GM19023 (cell line): ENCODE measurements around the gene GRM8.

Experiments used
- ATAC-seq: cut with Tn5 transposase; IDR thresholded peaks from one replicate; pipeline ENCODE4 v1.9.1; 2021; ENCODE audit warnings: mild to moderate bottlenecking, moderate library complexity; ENCODE audit not compliant: unreplicated experiment

Gene GRM8

GRCh38 chr7:127151379-127151778, 101.4 kb downstream of the GRM8 start:
- no peak for ATAC-seq

- ATAC-seq: no peak
Measured at GRCh38 chr7:127150543-127150942, 102.2 kb downstream of the GRM8 start.

DNA sequence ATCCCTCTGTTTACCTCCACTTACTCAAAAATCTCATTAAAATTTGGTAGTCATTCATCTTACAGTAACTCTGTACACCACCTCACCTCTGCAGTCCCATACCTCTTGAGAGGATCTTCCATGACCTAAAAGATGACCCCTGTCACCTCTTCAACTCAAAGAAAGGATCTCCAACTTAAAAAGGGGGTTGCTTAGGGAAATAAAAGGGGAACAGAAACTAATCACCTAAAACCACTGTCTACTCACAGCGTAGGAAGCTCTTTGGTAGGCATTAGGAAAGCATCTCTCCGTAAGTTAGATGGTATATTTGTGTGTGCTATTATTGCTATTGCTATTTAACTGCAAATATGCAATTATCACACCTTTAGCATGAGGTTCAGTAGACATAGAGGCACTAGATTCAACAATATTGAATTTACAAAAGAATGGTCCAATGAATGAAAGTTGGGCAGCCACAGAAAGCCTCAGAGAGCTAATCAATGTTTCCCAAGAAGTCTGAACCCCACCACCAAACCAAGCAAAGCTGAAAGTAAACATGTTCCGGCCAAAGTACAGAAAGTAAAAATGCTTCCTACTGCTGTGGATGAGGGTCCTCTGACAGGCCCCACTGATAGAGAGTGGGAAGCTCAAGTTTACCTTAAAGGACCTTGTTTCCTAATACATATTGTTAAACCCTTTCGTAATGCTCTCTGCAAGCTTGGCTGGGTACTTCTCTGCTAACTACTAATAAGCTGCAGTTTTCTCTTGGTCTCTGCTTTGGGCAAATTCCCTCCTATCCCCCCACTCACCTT, 105.8 kb downstream of the GRM8 start:
- no peak for ATAC-seq

- no peak for ATAC-seq
Measured at GRCh38 chr7:127137146-127137545, 115.6 kb downstream of the GRM8 start.

- no peak for ATAC-seq
Measured at GRCh38 chr7:127135871-127136485, 116.8 kb downstream of the GRM8 start.

DNA sequence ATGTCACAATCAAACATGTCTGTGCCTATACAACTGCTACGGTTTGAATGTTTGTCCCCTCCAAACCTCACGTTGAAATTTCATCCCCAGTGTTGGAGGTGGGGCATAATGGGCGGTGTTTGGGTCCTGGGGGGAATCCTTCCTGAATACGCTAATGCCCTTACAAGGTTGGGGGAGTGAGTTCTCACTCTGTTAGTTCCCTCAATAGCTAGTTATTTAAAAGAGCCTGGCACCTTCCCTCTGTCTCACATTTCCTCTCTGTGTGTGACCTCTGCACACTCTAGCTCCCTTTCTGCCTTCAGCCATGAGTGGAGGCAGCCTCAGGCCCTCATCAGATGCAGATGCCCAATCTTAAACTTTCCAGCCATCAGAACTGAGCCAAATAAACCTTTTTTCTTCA, 129.5 kb downstream of the GRM8 start:
- no peak for ATAC-seq

- ATAC-seq: no peak
Measured at GRCh38 chr7:127119517-127119916, 133.2 kb downstream of the GRM8 start.

- no peak for ATAC-seq
Measured at GRCh38 chr7:127114742-127115265, 137.9 kb downstream of the GRM8 start.

GRCh38 chr7:127107601-127108007, 145.1 kb downstream of the GRM8 start:
- peak; percentile 81 for ATAC-seq

GRCh38 chr7:127093340-127093739, 159.4 kb downstream of the GRM8 start:
- no peak for ATAC-seq

DNA sequence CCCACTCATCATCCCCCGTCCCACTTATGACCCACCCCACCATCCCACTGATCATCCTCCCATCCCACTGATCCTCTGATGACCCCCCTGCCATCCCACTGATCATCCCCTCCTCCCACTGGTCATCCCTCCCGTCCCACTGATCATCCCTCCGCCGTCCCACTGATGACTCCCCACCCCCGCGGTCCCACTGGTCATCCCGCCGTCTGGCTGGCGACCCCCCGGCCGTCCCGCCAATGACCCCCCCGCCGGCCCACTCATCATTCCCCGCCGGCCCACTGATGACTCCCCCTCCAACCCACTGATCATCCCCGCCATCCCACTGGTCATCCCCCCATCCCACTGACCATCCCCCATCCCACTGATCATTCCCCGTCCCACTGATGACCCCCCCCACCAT, 161.1 kb downstream of the GRM8 start:
- ATAC-seq: no peak

DNA sequence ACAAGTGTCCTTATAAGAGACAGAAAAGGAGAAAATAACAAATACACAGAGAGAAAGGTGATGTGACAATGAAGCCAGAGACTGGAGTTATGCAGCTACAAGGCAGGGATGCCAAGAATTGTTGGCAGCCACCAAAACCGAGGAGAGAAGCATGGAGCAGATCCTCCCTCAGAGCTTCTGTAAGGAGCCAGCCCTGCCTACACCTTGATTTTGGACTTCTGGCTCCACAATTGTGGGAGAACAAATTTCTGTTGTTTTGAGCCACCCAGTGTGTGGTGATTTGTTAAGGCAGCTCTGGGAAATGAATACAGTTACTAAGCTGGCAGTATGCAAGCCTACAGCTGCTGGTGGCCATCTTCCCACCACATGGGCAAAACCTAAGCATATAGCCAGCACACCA, 163.6 kb downstream of the GRM8 start:
- no peak for ATAC-seq

GRCh38 chr7:127081539-127081938, 171.2 kb downstream of the GRM8 start:
- no peak for ATAC-seq

DNA sequence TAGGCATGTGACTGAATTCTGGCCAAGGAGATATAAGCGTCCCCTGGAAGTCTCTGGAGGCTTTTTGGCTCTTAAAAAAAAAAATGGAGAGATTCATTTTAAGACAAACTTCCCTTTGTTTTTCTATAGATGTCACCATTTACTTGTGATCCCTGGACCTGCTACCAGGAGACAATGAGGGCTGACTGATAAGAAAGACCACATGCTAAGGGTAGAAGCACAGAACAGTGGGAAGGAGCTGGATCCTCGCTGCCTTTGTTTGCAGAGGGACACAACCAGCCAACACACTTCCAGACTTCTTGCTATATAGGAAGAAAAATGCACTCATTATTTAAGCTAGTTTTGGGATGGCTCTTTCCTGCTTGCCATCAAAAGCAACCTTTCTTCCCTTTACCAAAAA, 172.2 kb downstream of the GRM8 start:
- ATAC-seq: no peak

DNA sequence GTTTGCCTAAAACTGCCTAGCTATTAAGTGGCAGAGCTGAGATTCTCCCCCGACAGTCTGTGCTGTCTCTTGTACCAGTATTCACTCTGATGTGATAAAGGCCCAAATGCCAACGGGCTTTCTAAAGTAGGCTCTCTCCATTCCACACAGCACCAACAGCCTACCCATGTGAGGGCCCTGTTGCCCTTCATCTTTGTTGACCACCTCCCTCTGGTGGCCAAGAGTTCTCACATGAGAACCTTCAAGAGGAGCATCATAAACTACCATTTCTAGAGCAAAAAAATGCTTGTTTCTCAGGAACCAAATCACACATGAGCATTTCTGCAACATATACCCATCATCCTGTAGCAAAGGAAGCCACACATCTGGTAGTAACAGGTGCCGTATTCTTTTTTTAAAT, 185.8 kb downstream of the GRM8 start:
- no peak for ATAC-seq

GRCh38 chr7:127059475-127059874, 193.3 kb downstream of the GRM8 start:
- no peak for ATAC-seq

- no peak for ATAC-seq
Measured at GRCh38 chr7:127057918-127058317, 194.8 kb downstream of the GRM8 start.

GRCh38 chr7:127056202-127056601, 196.5 kb downstream of the GRM8 start:
- ATAC-seq: no peak

DNA sequence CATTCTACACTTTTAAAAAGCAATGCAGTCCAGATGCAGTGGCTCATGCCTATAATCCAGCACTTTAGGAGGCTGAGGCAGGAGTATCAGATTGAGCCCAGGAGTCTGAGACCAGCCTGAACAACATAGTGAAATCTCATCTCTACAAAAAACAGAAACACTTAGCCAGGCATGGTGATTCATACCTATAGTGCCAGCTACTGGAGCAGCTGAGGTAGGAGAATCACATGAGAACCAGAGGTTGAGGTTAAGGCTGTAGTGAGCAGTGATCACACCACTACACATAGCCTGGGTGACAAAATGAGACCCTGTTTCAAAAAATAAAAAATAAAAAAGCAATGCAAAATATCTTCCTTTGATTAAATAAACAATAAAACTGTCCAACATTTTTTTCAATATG, 205.2 kb downstream of the GRM8 start:
- ATAC-seq: no peak

DNA sequence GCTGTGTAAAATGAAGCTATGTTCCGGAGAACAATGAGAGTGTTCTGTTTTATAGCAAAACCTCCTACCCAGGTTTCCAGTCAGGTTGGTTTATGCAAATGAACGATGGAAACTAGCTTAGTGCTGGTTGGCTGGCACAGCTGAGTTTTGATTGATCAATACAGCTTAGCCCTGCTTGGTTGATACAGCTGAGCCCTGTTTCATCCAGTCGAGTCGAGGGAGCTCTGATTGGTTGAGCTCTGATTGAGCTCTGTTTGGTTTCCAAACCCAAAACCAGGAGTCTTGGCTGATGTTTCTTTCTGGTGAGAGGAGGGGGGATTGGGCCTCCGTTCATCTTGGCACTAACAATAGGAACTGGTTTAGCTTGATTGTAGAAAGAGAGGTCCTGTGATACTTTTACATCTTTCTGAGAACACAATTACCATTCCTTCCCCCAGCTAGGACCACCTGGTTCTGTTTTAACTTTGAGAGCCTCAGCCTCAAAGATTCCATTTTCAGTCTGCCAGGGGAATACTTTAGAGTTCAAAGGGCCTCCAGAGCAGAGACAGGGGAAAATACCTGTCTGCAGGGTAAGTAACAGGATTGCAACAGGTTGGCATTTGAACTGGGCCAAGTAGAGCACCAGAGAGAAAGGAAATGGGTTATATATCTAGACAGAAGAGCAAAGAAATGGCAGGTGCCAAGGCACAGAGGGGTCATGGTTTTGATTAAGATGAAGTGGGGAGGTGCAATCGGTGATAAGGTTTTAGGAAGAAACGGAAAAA, 210.9 kb downstream of the GRM8 start:
- no peak for ATAC-seq

GRCh38 chr7:127040042-127040441, 212.7 kb downstream of the GRM8 start:
- no peak for ATAC-seq

GRCh38 chr7:127039541-127039940, 213.2 kb downstream of the GRM8 start:
- no peak for ATAC-seq
